ENCODE measurements around the gene RUNX2.
"Not testable (repeated sequence)": the region's sequence is repeated elsewhere in the genome, so short reads cannot be mapped to it uniquely, and the experiment has no call there.

The RUNX2 gene

DNA sequence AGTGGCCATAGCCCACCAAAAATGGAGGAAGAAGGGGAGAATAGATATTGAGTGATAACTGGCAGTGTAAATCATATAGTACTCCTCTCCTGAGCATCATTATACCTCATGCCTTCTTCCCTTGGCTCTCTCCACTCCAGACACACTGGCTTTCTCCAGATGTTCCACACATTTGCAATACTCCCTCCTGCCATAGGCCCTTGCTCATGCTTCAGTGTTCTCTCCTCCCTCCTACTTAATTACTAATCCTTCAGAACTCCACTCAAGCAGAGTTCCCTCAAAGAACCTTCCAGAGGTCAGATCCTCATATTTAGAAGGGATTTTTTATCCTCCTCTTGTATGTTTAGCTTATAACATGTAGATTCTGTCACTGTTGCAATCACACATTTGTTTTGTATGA lies 329.1 kb downstream of the RUNX2 start:
- no peak for DNase-seq

DNA sequence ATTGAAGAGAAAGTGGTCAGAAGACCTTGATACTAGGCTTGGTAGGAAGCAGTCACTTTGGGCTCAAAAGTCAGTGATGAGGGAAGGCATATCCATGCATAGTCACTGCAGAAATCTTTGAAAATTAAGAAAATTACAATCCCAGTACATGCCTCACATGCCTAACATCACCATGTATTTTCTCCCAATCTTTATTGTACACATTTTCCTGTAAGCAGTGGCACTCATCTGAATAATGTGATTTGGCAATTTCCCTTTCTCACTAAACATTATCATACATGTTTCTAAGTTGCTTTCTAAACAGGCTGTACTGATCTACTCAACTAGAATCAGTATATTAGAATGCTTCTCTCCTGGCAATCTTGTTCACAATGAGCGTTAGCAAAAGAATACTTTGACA lies 330.3 kb downstream of the RUNX2 start:
- DNase-seq, result no peak

DNA sequence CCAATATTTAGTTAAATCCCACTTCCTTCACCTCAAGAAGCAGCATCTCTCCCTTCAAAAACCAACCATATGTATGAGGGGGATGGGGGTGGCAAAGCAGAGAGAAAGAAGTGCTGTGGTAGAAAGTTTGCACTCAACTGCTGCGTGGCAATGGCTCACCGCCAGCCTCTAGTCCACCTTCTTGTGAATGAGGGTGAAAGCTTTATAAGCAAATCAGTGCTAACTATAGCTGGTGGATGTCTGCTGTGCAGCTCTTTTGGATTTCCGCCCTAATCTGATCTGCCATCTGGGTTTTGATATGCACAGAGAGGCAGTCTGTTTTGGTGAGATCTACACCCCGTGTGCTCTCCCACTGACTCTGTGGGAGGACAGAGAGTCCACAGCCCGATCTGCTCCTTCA lies 330.8 kb downstream of the RUNX2 start:
- DNase-seq, result no peak

DNA sequence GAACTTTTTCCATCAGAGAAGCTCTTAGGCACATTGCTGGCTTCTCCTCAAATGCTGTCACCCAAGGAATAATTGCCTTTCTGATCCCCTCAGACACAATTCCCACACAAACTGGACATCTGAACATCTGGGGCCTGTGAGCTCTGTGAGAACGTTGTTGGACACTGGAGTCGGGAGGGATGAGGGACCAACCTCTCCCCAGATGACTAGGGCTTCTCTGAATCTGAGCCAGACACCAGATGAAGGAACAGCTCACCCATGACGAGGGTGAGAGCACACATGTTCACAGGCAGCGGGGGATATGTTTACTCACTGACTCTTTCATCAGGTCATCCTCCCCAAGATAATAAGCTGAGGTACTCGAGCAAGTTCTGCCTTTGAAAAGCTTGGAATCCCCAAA lies 333.5 kb downstream of the RUNX2 start:
- DNase-seq, result no peak

DNA sequence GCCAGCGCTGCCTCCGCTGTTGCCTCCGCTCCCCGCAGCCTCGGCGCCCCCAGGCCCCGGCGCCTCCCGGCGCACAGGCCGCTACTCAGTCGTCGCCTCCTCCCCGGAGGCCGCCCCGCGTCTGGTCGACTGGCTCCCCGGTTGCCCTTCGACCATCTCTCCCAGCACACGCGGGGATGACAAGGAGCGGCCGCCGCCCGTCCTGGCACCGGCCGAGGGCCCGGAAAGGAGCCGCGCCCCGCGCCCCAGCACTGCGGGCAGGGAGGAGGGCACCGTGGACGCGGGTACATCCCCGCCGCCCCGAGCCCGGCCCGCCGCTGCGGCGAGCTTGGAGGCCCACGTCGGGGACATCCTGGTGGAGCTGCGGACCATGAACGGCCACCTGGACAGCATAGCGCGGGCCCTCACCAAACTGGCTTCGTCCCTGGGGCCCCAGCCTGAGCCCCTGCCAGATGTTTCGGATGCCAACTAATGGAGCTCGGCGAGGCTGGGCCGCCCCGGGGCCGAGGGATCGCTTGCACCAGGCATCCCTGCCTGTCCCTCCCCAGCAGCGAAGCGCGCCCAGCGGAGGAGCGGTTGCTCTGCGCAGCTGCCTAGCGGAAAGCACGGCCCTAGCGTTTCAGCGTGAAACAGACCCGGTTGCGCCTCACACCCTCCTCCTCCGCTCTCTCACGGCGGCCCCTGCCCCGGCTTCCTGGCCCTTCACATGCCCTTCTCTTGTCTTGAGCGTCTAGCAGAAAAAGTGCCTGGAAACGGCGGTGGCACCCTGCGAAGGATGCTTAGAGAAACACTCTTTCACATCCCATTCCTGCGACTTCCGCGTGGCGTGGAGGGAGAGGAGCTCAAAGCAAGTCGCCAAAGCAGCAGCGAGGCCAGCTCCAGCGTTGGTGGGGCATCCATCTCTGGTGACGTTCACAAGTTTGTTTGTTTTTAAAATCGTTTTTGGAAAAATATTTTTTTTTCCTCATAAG lies 335.4 kb downstream of the RUNX2 start:
- DNase-seq, result peak; percentile 33 to 35

DNA sequence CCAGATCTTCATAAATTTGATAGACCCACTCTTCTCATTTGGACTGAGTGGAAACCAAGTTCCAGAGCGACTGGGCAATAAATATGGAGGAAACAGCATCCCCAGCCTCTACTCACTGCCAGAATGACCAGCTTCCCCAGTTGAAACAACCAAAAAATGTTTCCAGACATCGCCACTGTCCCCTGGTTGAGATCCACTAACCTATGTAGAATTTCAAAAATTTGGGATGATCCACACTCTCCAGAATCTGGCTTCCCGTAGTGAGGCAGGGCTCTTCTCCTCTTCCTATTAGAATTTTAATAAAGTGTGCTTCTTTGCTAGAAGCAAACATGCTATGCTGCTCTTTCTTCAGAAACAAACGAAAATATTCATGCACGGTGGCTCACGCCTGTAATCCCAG lies 336.6 kb downstream of the RUNX2 start:
- no peak for DNase-seq

DNA sequence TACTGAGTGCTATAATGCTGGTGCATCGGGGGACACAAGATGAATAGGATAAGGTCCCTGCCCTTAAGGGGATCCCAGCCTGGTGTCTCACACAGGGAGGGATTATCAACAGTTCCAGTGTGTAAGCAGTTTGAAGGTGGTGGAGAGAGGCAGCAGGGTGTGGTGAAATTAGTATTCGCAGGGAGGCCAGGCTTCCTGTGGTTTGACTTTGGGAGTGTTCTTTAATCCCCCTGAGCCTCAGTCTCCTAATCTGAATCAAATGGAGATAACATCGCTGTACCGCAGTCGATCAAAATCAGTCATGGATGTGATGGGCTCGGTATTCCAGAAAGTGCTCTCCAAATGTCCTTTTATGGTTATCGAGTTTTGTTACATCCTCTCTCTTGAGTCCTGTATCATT lies 337.7 kb downstream of the RUNX2 start:
- DNase-seq, result no peak

DNA sequence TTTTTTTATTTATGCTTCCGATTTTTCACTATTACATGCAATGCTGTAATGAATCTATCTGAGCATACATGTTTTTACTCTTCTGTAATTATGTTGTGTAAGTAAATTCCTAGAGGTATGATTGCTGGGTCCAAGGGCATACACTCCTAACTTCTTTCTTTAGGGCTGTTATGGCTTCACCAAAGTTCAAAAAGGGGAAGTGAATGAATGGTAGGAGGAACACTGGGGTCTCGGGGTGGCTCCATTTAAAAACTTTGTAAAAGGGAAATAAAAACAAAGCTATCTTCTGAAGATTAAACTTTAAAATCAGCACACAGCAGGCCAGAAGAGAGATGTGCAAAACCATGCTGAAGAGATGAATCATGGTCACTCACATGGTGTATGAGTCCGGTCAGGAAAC lies 338.7 kb downstream of the RUNX2 start:
- DNase-seq, result no peak

DNA sequence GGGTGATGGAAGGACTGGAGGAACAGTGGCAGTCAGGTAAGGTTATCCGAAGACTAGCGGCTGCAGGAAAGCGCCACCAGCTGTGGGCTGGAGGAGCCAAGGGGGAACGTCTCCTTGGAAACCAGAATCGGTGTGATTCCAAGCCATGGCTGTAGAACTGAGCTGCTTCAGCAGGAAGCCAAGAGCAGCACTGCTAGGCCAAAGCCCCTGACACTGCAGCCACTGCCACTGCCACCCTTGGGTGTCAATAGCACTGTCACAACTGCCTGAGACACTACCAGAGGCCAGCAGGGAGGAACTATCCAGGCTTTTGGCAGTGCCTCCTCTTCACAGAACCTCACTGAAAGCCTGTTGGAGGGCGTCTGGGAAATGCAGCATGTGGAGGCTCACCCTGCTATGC lies 339.2 kb downstream of the RUNX2 start:
- DNase-seq, result no peak

DNA sequence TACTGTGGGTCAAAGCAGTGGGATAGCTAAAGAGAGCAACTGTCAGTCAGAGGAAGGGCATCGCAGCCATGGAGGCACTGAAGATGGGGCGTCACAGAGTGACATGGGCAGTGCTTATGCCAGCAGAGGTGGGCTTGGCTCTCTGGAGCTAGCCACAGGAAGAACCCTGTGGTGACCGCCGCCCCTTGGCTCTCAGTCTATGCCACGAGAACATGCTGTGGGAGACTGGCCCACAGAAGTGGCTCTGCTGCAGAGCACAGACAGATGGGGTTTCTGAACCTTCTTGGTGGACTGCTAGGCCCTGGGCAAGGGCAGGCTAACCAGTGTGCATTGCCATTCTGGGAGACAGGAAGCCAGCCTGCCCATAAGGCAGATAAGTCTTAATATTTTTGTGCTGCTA lies 339.6 kb downstream of the RUNX2 start:
- DNase-seq, result no peak

DNA sequence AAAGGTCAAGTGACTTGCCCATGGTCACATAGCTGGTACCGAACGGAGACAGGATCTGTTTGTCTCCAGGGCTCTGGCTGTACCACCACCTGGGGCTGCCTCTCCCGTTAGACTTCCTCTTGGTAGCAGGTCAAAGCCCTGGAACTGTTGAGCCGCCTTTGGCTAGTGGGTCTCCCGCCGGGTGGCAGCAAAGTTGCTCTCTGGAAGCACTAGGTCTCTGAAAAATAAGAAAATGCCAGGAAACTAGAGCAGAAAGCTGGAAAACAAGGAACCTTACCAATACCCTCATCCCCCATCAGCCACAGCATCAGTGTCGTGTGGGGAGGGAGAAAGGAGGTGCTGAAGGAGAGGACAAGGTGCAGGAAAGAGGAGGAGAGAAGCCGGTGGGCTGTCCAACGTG lies 340.6 kb downstream of the RUNX2 start:
- no peak for DNase-seq

DNA sequence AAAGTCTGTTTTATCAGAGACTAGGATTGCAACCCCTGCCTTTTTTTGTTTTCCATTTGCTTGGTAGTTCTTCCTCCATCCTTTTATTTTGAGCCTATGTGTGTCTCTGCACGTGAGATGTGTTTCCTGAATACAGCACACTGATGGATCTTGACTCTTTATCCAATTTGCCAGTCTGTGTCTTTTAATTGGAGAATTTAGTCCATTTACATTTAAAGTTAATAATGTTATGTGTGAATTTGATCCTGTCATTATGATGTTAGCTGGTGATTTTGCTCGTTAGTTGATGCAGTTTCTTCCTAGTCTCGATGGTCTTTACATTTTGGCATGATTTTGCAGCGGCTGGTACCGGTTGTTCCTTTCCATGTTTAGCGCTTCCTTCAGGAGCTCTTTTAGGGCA lies 345.0 kb downstream of the RUNX2 start:
- DNase-seq, result not testable (repeated sequence)

DNA sequence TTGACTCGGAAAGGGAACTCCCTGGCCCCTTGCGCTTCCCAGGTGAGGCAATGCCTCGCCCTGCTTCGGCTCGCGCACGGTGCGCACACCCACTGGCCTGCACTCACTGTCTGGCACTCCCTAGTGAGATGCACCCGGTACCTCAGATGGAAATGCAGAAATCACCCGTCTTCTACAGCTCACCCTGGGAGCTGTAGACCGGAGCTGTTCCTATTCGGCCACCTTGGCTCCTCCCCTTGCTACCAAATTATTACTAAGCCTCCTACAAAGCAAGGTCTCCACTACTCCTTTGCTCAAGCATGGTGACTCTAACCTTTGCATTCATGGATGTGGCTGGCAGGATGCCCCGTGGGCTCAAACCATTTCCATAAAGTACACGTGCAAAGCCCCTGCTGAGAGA lies 347.0 kb downstream of the RUNX2 start:
- not testable (repeated sequence) for DNase-seq

DNA sequence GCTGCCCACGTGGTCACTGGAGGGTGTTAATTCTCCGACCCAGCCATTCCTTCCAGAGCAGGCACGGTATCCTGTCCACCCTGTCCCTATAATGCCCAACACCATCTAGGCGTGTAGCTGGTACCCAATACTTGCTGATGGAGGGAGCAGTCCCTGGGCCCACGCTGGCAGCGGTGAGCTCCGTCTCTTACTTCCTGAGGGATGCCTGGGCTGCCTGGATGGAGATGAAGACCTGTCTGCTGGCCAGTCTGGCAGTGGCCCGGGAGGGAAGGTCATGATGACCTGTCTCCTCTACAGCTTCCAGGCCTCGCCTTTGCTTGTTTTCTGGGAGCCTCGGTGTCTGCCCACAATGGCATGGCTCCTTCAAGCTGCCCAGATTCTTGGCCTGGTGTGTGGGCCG lies 347.5 kb downstream of the RUNX2 start:
- DNase-seq, result no peak

DNA sequence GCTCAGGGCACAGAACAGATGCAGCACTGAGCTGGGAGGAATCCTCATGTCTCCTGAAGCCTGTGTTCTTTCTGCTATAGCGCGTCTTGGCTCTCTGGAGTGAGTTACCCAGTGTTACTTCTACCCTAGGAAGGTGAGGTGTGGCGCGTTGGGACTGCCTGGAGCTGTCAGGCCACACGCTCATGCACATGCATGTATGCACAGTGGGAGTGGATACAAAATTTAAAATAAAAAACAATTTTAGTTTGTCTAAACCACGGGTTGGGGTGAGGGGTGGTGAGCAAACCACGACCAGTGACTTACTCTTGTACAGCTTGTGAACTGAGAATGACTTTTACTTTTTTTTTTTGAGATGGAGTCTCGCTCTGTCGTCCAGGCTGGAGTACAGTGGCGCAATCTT lies 348.2 kb downstream of the RUNX2 start:
- no peak for DNase-seq

DNA sequence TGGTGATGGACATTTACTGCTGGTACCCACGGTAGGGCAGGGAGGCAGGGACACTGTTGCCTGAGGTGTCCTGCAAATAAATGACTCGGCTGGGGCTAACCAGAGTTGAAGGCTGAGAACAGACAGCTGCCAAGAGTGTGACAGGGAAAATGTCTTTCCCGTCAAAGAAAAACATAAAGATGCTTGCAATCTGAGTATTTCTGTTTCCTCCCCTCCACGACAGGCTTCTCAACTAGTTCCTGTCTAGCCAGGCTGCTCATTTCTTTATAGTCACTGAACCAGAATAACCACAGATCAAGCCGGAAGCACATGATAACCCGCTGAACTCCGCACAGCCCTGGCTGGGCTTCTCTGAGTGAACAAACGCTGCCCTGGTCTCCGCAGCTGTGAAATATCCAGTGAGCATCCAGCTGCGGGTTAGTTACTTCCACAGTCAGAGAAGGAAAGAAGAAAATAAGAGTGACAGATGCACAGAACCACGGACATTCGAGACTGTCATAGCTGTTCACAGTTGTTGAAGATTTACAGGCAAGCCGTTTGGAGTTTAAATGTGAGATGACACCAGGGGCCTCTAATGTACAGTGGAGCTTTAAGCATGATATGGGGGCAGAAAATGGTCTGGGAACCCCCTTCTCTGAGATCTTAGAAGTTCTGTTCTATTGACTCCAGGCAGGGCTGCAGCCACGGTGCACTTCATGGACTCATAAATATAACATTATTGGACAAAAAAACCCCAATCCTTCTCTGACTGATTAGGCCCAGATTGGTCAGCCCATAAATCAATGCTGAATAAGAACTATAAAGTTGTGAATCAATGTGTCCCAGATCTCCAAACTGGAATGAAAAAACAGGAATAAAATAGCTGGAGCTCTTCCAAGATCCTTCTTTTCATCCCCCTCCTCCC lies 349.5 kb downstream of the RUNX2 start:
- DNase-seq, result peak; percentile 57 to 65

DNA sequence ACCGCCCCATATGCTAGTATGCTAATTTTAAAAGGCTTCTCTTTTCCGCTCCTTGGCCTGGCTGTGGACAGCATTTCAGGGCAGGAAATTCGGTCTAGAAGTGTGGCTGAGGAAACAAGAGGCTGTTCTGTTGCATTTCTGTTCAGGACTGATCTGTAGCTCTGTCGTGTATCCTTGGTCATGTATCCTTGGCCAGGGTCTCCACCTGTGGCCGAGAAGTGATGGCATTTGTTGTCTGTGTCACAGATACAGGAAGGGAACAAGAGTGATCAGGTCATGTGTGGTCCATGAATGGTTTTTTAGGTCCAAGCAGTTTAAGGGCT lies 350.1 kb downstream of the RUNX2 start:
- DNase-seq, result no peak

DNA sequence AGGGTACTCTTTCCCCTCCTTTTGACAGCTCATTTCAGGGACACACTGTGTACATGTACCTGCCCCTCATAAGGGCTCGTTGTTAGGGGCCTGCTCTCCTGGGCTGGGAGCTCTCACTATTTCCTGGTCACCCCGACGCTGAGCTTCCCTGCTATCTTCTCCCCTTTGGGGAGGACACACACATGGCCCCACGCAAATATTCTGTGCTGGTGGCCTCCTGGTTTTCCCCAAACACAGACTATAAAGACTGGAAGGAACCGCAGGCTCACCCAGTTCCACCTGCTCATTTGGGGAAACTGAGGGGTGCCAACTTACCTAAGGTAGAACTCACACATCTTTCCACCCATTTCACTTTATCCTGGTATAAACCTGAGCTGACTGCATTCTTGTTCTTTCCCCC lies 351.0 kb downstream of the RUNX2 start:
- DNase-seq, result no peak

DNA sequence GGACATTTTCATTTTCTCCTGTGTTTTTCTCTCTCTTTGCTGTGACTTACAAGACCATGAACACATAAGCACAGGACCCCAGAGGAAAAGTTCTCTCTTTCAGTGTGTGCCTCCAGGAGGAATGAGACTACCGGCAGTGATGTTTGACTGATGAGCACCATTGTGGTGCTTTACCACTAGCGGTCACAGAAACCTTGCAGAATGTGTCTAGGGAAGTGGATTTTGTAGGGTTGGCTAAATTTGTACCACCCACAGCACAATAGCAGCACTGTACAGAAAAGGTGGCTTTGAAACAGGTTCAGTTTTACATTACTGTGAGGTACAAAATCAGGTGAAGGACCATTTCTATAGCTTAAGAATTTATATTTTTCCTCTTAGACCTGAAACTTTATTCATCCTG lies 351.5 kb downstream of the RUNX2 start:
- DNase-seq, result no peak

DNA sequence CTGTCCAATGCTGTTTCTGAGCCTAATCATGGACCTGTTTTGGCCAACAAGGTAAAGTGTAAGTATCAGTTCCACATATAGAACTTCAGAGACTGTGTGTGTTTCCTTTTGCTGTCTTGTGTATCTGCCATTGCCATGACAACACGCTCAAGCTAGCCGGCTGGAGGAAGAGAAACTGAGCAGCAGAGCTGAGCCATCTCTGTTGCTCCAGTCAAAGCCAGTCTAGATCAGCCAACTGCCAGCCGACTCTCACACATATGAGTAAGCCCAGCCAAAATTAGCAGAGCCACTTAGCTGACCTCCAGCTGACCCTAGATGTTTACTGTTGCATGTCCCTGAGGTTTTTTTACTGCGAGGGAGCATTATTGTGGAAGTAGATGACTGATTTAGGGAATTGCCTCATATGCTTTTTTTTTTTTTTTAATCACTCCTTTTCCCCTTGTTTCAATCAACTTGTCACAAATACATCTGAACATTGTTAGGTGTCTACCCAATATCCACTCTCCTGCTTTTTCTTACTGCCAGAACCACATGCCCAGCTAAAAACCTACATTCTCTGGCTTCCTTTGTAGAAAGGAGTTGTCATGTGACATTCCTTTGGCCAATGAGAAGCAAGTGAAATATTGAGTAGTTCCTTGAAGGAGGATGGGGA lies 353.9 kb downstream of the RUNX2 start:
- peak; percentile 52 to 88 for DNase-seq

DNA sequence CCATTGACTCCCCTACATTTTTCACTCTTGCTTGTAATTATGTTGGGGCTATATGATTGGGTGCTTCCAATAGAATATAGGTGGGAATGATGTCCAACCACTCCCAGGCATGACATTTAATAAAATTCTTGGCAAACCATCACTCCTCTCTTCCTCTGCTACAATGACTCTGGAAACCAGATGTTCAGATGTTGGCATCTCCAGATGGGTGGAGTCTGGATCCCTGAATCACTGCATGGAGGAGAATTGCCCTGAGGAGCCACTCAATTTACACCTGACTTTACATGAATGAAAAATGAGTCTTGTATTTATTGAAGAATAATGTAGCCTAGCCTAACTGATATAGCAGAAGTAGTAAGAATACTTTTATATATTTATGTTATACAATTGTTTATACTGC lies 356.3 kb downstream of the RUNX2 start:
- no peak for DNase-seq

DNA sequence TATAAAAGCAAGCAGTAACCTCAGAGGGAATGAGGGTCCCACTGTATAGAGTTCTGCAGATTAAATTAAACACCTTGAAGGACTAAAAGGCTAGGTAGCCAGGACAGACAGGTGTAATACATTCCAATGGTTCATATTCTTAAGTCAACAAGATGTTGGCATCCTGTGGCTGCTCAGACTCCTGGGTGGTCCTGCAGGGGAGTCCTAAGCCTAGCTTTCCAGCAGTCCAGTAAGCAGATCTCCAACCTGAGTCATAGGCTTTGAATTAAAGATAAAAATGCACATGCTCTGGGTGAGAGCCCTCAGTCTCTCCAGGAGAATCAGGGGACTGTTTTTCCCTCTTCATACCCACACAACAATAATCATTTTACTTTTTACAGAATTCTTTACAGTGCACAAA lies 356.9 kb downstream of the RUNX2 start:
- no peak for DNase-seq

DNA sequence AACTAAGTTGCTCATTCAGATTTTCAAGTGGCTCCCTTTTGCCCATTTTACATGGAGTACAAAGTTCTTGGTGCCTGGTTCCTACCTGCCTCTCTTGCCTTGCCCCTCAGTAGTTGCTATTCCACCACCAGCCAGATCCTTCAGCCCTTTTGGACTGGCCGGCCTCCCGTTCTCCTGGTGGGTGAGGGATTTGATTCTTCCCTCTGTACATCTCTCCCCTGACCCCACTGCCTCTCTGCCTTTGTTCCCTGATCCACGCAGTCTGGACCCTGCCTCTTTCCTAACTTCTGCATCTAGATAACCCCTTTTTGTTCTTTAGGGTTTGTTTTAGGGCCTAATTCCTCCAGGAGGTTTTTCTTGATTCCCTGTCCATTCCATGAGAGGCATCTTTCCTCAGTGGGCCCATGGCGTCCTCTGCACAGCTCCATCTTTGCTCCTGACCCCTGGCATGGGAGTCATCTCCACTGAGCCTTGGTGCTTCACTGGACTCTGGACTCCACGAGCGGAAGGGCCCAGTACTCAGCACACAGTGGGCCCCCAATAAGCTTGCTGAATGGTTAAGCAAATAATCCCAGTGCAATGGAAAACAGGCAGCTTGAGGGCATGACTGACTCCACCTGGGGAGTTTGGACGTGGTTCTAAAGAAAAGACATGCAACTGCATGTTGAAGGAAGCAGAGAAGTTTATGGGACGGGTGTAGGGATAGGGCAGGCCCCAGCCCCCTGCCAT lies 358.9 kb downstream of the RUNX2 start:
- no peak for DNase-seq

Data from CD4-positive, alpha-beta T cell treated with Interleukin-1 beta for 1 hour (primary cell).